Measurements from ENCODE around the gene CEMIP2.

The CEMIP2 gene

DNA sequence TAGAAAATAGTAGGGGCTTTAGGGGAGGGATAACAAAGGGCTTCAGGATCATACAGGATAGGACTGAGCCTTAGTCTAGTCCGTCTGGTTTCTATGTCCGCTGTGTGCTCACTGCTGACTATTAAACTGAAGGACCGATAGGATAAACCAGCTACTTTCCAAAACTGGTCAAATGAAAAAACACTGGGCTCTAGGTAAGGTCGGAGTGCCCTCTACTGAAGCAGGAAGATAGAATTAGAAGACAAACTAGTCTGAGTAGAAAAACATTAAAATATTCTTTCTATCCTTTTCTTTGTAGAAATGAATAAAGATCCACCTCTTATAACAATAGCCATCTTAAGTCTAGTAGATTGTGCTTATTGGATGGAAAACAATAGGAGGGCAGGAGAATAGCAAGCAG, 133.6 kb downstream of the CEMIP2 start:
- no peaks in the 10 kb centered on the region for H3K27me3 ChIP-seq (ENCODE audit: insufficient read depth, low read depth, severe bottlenecking)
- H3K27ac ChIP-seq = no peak overlapping the region
- TF ChIP-seq, protein P1, sequence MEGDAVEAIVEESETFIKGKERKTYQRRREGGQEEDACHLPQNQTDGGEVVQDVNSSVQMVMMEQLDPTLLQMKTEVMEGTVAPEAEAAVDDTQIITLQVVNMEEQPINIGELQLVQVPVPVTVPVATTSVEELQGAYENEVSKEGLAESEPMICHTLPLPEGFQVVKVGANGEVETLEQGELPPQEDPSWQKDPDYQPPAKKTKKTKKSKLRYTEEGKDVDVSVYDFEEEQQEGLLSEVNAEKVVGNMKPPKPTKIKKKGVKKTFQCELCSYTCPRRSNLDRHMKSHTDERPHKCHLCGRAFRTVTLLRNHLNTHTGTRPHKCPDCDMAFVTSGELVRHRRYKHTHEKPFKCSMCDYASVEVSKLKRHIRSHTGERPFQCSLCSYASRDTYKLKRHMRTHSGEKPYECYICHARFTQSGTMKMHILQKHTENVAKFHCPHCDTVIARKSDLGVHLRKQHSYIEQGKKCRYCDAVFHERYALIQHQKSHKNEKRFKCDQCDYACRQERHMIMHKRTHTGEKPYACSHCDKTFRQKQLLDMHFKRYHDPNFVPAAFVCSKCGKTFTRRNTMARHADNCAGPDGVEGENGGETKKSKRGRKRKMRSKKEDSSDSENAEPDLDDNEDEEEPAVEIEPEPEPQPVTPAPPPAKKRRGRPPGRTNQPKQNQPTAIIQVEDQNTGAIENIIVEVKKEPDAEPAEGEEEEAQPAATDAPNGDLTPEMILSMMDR (IDR thresholded peaks at IDR 0.05; ENCODE audit: low read depth, low read length) = no peak
- no peaks in the 10 kb centered on the region for H3K36me3 ChIP-seq
- no peak overlapping the region for H3K4me3 ChIP-seq (ENCODE audit: low read depth, low read length)
- no peak for DNase-seq
- H3K9me3 ChIP-seq (ENCODE audit: severe bottlenecking) = no peaks in the 10 kb centered on the region

Data from WERI-Rb-1 (cell line).